IMR-90 (cell line): ENCODE results near the gene CDK11A. TPM values are rescaled to one million over a fixed set of nuclear protein-coding genes. Genes with fewer than 3 reads are reported as not detected.

Source experiments
- ATAC-seq: fragments of 200-7000 bp; cut with Tn5 transposase; 2 replicates; pipeline ENCODE4 v1.9.1; 2020; ENCODE audit warnings: low read depth, mild to moderate bottlenecking, moderate library complexity
- BruUV-seq: library from RNA; stranded (reverse); fragments of 400-500 nt; replicated peaks from 2 replicates; lab custom pipeline; 2021; lab: Mats Ljungman, UMichigan
- CTCF ChIA-PET: fragments of 300-600 bp; formaldehyde crosslinking; extraction: SDS; loops from one replicate; lab custom pipeline; 2021; ENCODE audit warnings: antibody characterized with exemption; lab: Yijun Ruan, JAX
- POLR2A ChIA-PET: fragments of 300-600 bp; sonication (Branson Sonifier 250); formaldehyde crosslinking; loops from one replicate; lab custom pipeline; 2022; ENCODE audit warnings: antibody characterized with exemption; ENCODE audit not compliant: unreplicated experiment; lab: Charles Lee
- DNase-seq: peaks from one replicate; pipeline ENCODE4 v3.0.0; 2013
- H2AFZ ChIP-seq: replicated peaks from 2 replicates; pipeline ENCODE3; 2013; ENCODE audit warnings: low read length, mild to moderate bottlenecking; ENCODE audit not compliant: poor library complexity
- H2AK5ac ChIP-seq: 2 replicates; pipeline ENCODE4 v1.6.1; 2013; ENCODE audit warnings: low read depth, low read length, inconsistent platforms
- H2AK9ac ChIP-seq: replicated peaks from 2 replicates; pipeline ENCODE3; 2013; ENCODE audit warnings: mild to moderate bottlenecking, low read depth, low read length, moderate library complexity; ENCODE audit not compliant: poor library complexity
- H2BK120ac ChIP-seq: 2 replicates; pipeline ENCODE4 v1.6.1; 2013; ENCODE audit warnings: low read depth, low read length, inconsistent platforms
- H2BK15ac ChIP-seq: 3 replicates; pipeline ENCODE4 v1.6.1; 2013; ENCODE audit warnings: low read depth, low read length, inconsistent platforms
- H2BK20ac ChIP-seq: 2 replicates; pipeline ENCODE4 v1.6.1; 2013; ENCODE audit warnings: low read depth, mild to moderate bottlenecking, inconsistent platforms, low read length, moderate library complexity
- H2BK5ac ChIP-seq: 2 replicates; pipeline ENCODE4 v1.6.1; 2013; ENCODE audit warnings: mild to moderate bottlenecking, low read depth, low read length, inconsistent platforms; ENCODE audit not compliant: poor library complexity, severe bottlenecking
- H3K14ac ChIP-seq: replicated peaks from 2 replicates; pipeline ENCODE4 v1.6.1; 2013; ENCODE audit warnings: low read depth, low read length, inconsistent platforms
- H3K18ac ChIP-seq: 2 replicates; pipeline ENCODE4 v1.6.1; 2013; ENCODE audit warnings: low read depth, low read length, control low read depth
- H3K23ac ChIP-seq: 2 replicates; pipeline ENCODE4 v1.6.1; 2013; ENCODE audit warnings: low read depth, low read length, inconsistent platforms
- H3K27ac ChIP-seq: 2 replicates; pipeline ENCODE4 v1.5.1; 2013; ENCODE audit warnings: mild to moderate bottlenecking, control low read depth, low read length; ENCODE audit not compliant: insufficient read depth
- H3K27me3 ChIP-seq: 2 replicates; pipeline ENCODE4 v1.6.1; 2013; ENCODE audit warnings: low read length; ENCODE audit not compliant: control insufficient read depth, insufficient read depth
- H3K36me3 ChIP-seq: 2 replicates; pipeline ENCODE4 v1.6.1; 2013; ENCODE audit warnings: low read length, mixed read lengths; ENCODE audit not compliant: control insufficient read depth, insufficient read depth
- H3K4ac ChIP-seq: 2 replicates; pipeline ENCODE4 v1.6.1; 2013; ENCODE audit warnings: low read depth, low read length, inconsistent platforms
- H3K4me1 ChIP-seq: 2 replicates; pipeline ENCODE4 v1.6.1; 2013; ENCODE audit warnings: low read length, mixed read lengths; ENCODE audit not compliant: control insufficient read depth, insufficient read depth
- H3K4me2 ChIP-seq: 2 replicates; pipeline ENCODE4 v1.6.1; 2013; ENCODE audit warnings: low read depth, mild to moderate bottlenecking, control low read depth, low read length, moderate library complexity
- H3K4me3 ChIP-seq: 2 replicates; pipeline ENCODE4 v1.5.1; 2013; ENCODE audit warnings: low read depth, mild to moderate bottlenecking, control low read depth, low read length, moderate library complexity; ENCODE audit not compliant: insufficient read depth
- H3K56ac ChIP-seq: 2 replicates; pipeline ENCODE4 v1.6.1; 2013; ENCODE audit warnings: low read length, inconsistent platforms; ENCODE audit not compliant: insufficient read depth; ENCODE audit errors: extremely low read depth
- H3K79me1 ChIP-seq, 2 experiments: 2 replicates each; pipeline ENCODE4 v1.6.1; 2013; ENCODE audit warnings: low read length in 2 of 2, inconsistent platforms in 1 of 2, low read depth in 1 of 2
- H3K9ac ChIP-seq: 2 replicates; pipeline ENCODE4 v1.6.1; 2013; ENCODE audit warnings: low read depth, low read length, control low read depth
- H3K9me1 ChIP-seq: 2 replicates; pipeline ENCODE4 v1.6.1; 2013; ENCODE audit warnings: low read length, inconsistent platforms; ENCODE audit not compliant: insufficient read depth
- H3K9me3 ChIP-seq: 2 replicates; pipeline ENCODE4 v1.6.1; 2013; ENCODE audit warnings: low read length; ENCODE audit not compliant: control insufficient read depth, insufficient read depth
- H4K20me1 ChIP-seq: 2 replicates; pipeline ENCODE4 v1.6.1; 2013; ENCODE audit warnings: low read length, inconsistent platforms; ENCODE audit not compliant: insufficient read depth
- H4K5ac ChIP-seq: 2 replicates; pipeline ENCODE4 v1.6.1; 2013; ENCODE audit warnings: mild to moderate bottlenecking, low read depth, low read length, control low read depth
- H4K8ac ChIP-seq, 2 experiments: 2 replicates each; pipeline ENCODE4 v1.6.1; 2013; ENCODE audit warnings: low read depth in 2 of 2, low read length in 2 of 2, control low read depth in 1 of 2, inconsistent platforms in 1 of 2
- H4K91ac ChIP-seq: 2 replicates; pipeline ENCODE4 v1.6.1; 2013; ENCODE audit warnings: low read depth, low read length, inconsistent platforms; ENCODE audit not compliant: insufficient read depth
- BHLHE40 ChIP-seq: fragments of 150-350 bp; IDR thresholded peaks from 2 replicates; pipeline ENCODE4 v1.6.1; 2016; ENCODE audit warnings: mild to moderate bottlenecking, low read depth, low read length
- CEBPB ChIP-seq: IDR thresholded peaks from 2 replicates; pipeline ENCODE4 v1.6.1; 2012; ENCODE audit warnings: low read depth, low read length, improper control_type of control experiment
- CHD1 ChIP-seq: IDR thresholded peaks from 2 replicates; pipeline ENCODE4 v1.6.1; 2012; ENCODE audit warnings: low read depth, low read length, improper control_type of control experiment
- ELK1 ChIP-seq: fragments of 150-350 bp; IDR thresholded peaks from 2 replicates; pipeline ENCODE4 v1.6.1; 2016; ENCODE audit warnings: low read depth, mild to moderate bottlenecking, low read length, moderate library complexity, borderline replicate concordance
- MAFK ChIP-seq: IDR thresholded peaks from 2 replicates; pipeline ENCODE4 v1.6.1; 2012; ENCODE audit warnings: low read depth, low read length, improper control_type of control experiment
- MAZ ChIP-seq: IDR thresholded peaks from 2 replicates; pipeline ENCODE4 v1.6.1; 2012; ENCODE audit warnings: low read depth, mild to moderate bottlenecking, low read length, improper control_type of control experiment, moderate library complexity, borderline replicate concordance
- MXI1 ChIP-seq: IDR thresholded peaks from 2 replicates; pipeline ENCODE4 v1.6.1; 2012; ENCODE audit warnings: low read depth, mild to moderate bottlenecking, low read length, moderate library complexity, borderline replicate concordance
- NFE2L2 ChIP-seq: fragments of 150-350 bp; IDR thresholded peaks from 2 replicates; pipeline ENCODE4 v1.6.1; 2016; ENCODE audit warnings: low read depth, mild to moderate bottlenecking, low read length
- POLR2A ChIP-seq: IDR thresholded peaks from 2 replicates; pipeline ENCODE4 v1.6.1; 2012; ENCODE audit warnings: mild to moderate bottlenecking, low read depth, low read length
- RAD21 ChIP-seq: IDR thresholded peaks from 2 replicates; pipeline ENCODE4 v1.6.1; 2012; ENCODE audit warnings: low read length, improper control_type of control experiment
- RCOR1 ChIP-seq: IDR thresholded peaks from 2 replicates; pipeline ENCODE4 v1.6.1; 2012; ENCODE audit warnings: mild to moderate bottlenecking, low read length, improper control_type of control experiment; ENCODE audit not compliant: insufficient replicate concordance
- RFX5 ChIP-seq: IDR thresholded peaks from 2 replicates; pipeline ENCODE4 v1.8.0; 2012; ENCODE audit warnings: low read depth, mild to moderate bottlenecking, low read length, moderate library complexity
- SMC3 ChIP-seq: fragments of 150-350 bp; IDR thresholded peaks from 2 replicates; pipeline ENCODE4 v1.6.1; 2016; ENCODE audit warnings: low read depth, mild to moderate bottlenecking, antibody characterized with exemption, low read length, moderate library complexity
- USF2 ChIP-seq: fragments of 150-350 bp; IDR thresholded peaks from 2 replicates; pipeline ENCODE4 v1.6.1; 2017; ENCODE audit warnings: mild to moderate bottlenecking, antibody characterized with exemption, low read length, low read depth
- WGBS, 2 experiments: methylation state at CpG; one replicate each; pipeline versions ENCODE4 v1.1.5 to v1.1.7; 2013; ENCODE audit warnings: missing lambda C conversion rate in 2 of 2; ENCODE audit not compliant: insufficient read length in 1 of 2; ENCODE audit errors: extremely low coverage in 2 of 2; 5-methylcytosine and 5-hydroxymethylcytosine counted together
- dilution Hi-C: fragments of 300-500 bp; cut with HindIII; formaldehyde crosslinking; loops from one replicate; pipeline ENCODE4 v1.14.3; 2018; ENCODE audit warnings: low sequenced_read_pairs; ENCODE audit not compliant: unreplicated experiment
- in situ Hi-C: fragments of 300-500 bp; cut with MboI; formaldehyde crosslinking; loops from 3 replicates; pipeline ENCODE4 v1.14.3; 2019; ENCODE audit warnings: low sequenced_read_pairs, inconsistent platforms, mixed read lengths
- intact Hi-C: fragments of 100-400 bp; cut with micrococcal nuclease; formaldehyde crosslinking; loops from 2 replicates; pipeline ENCODE4 v1.10.0; 2022
- polyA plus RNA-seq, 3 experiments: library from polyadenylated mRNA; depleted of rRNA; stranded (reverse); fragments of >200 nt; gene quantifications; 2 replicates each; pipeline ENCODE4 v1.2.3, GENCODE V29; 2012; ENCODE audit warnings: low replicate concordance in 1 of 3
- total RNA-seq: library from RNA; depleted of rRNA; stranded (reverse); fragments of >200 nt; gene quantifications from 2 replicates; pipeline ENCODE4 v1.2.3, GENCODE V29; 2012
- TF ChIP-seq, protein P1 (sequence below): conservative IDR thresholded peaks from 2 replicates; pipeline ENCODE4 v1.5.1; 2012; ENCODE audit warnings: mild to moderate bottlenecking, low read depth, low read length, improper control_type of control experiment

Gene CDK11A
- total and polyA plus RNA-seq, 2 of the 4 experiments (the other 2 are of a cell fraction): 1.8 to 20.0 TPM

DNA sequence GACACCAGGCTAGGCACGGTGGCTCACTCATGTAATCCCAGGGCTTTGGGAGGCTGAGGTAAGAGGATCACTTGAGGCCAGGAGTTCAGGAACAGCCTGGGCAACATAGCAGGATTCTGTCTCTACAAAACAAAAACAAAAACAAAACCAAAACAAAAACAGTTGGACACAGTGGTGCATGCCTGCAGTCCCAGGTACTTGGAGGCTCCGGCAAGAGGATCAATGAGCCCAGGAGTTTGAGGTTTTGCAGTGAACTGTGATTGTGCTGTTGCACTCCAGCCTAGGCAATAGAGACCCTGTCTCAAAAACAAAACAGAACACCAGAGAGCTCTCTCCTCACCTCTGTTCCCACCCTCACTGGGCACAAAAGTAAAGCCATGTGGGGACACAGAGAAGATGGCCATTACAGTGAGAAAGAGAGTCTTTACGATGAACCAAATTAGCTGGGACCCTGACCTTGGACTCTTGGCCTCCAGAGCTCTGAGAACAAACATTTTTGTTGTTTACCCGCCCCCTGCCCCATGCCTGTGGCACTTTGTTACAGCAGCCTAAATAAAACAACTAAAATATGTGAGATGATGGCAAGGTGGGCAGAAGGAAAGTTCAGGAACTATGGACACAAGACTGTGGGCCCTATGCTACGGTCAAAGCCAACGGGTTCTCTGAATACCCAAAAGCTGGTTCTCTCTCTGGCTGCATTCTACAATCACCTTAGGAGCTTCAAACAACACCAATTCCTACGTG lies 44.3 kb upstream of the CDK11A start:
- H3K4me2 ChIP-seq: no peak overlapping the region
- no peak overlapping the region for H3K56ac ChIP-seq
- CTCF ChIA-PET: no interaction called here

More for the DNA sequence above, 44.3 kb upstream of the CDK11A start:
- Histone ChIP-seq H4K8ac (no peak overlapping the region), H3K36me3 (peaks cover 27% of the 10 kb centered on the region), H4K20me1 (peaks cover 24% of the 10 kb centered on the region), H3K14ac (no peak overlapping the region), H3K18ac (no peak overlapping the region), H2BK15ac (no peak overlapping the region), H3K9me3 (peaks cover 8% of the 10 kb centered on the region), H3K4me1 (no peaks in the 10 kb centered on the region), H4K5ac (no peak overlapping the region), H2AK9ac (no peak overlapping the region), H3K27ac (no peak overlapping the region), H3K9ac (no peak overlapping the region), H4K91ac (no peak overlapping the region), H3K79me1 (peaks cover 16 to 48% of the 10 kb centered on the region in 2 experiments; a peak in 3 of 4 replicates), H3K4ac (no peak overlapping the region), H2BK120ac (no peak overlapping the region), H2AFZ (no peak overlapping the region), H3K27me3 (no peaks in the 10 kb centered on the region), H3K9me1 (no peaks in the 10 kb centered on the region; the same call in 1 of the 2 replicates), H2BK5ac (no peak overlapping the region), H3K23ac (no peak overlapping the region), H2AK5ac (no peak overlapping the region), H2BK20ac (no peak overlapping the region), H3K4me3 (no peak overlapping the region)
- in situ Hi-C loops: no loop called here
- ATAC-seq: no peak
- 100% methylated on average over 1 of the region's 7 CpGs; no CpG with 5 or more reads in 1 of the 2 experiments for WGBS, 2 experiments
- TF ChIP-seq BHLHE40 (no peak), ELK1 (no peak), POLR2A (no peak), MXI1 (no peak), RAD21 (no peak), CHD1 (no peak), CEBPB (no peak), MAZ (no peak), NFE2L2 (no peak), MAFK (no peak), RCOR1 (no peak), RFX5 (no peak), USF2 (no peak), SMC3 (no peak)
- TF ChIP-seq, protein P1, sequence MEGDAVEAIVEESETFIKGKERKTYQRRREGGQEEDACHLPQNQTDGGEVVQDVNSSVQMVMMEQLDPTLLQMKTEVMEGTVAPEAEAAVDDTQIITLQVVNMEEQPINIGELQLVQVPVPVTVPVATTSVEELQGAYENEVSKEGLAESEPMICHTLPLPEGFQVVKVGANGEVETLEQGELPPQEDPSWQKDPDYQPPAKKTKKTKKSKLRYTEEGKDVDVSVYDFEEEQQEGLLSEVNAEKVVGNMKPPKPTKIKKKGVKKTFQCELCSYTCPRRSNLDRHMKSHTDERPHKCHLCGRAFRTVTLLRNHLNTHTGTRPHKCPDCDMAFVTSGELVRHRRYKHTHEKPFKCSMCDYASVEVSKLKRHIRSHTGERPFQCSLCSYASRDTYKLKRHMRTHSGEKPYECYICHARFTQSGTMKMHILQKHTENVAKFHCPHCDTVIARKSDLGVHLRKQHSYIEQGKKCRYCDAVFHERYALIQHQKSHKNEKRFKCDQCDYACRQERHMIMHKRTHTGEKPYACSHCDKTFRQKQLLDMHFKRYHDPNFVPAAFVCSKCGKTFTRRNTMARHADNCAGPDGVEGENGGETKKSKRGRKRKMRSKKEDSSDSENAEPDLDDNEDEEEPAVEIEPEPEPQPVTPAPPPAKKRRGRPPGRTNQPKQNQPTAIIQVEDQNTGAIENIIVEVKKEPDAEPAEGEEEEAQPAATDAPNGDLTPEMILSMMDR: no peak
- intact Hi-C loops: no loop called here
- POLR2A ChIA-PET: no interaction called here
- BruUV-seq: no TSS peak
- no peak for DNase-seq
- dilution Hi-C loops: no loop called here
